Measurements from ENCODE around the gene CAPN3. TPM values are rescaled to one million over a fixed set of nuclear protein-coding genes. Genes with fewer than 3 reads are reported as not detected.

Gene CAPN3
- total and polyA plus RNA-seq, 2 donors from 2014 or later = 12.9 to 39.7 TPM

- DNase-seq (no peak), FAIRE-seq (no peak)
- Histone ChIP-seq H3K27ac (ENCODE audit: low read depth in 2 of 2, low read length in 2 of 2) (no peak overlapping the region), H3K4me1 (ENCODE audit: control insufficient read depth in 2 of 3, insufficient read depth in 2 of 3, low read depth in 1 of 3, low read length in 3 of 3) (no peaks in the 10 kb centered on the region), H3K27me3 (ENCODE audit: control insufficient read depth, insufficient read depth, low read length) (no peaks in the 10 kb centered on the region), H3K36me3 (ENCODE audit: control insufficient read depth in 2 of 3, insufficient read depth in 3 of 3, low read length in 3 of 3) (no peaks in the 10 kb centered on the region), H3K9ac (ENCODE audit: low read length in 3 of 3) (no peak overlapping the region), H3K9me3 (ENCODE audit: control insufficient read depth in 2 of 3, insufficient read depth in 1 of 3, low read length in 3 of 3) (no peaks in the 10 kb centered on the region), H3K4me3 (ENCODE audit: low read length in 3 of 3) (no peak overlapping the region)
- intact Hi-C loops (cut with DNase I) = no loop called here
- no peak for TF ChIP-seq CTCF (IDR thresholded peaks at IDR 0.05; ENCODE audit: borderline replicate concordance, extremely low read depth, insufficient read depth)
Measured at GRCh38 chr15:42371096-42371495, 11.8 kb downstream of the CAPN3 start.

GRCh38 chr15:42373274-42373673 is 14.0 kb downstream of the CAPN3 start:
- no peak overlapping the region for H3K9ac ChIP-seq (ENCODE audit: low read length in 3 of 3)
- H3K4me1 ChIP-seq (ENCODE audit: control insufficient read depth in 2 of 3, insufficient read depth in 2 of 3, low read depth in 1 of 3, low read length in 3 of 3) = no peaks in the 10 kb centered on the region
- no peak overlapping the region for H3K27ac ChIP-seq (ENCODE audit: low read depth in 2 of 2, low read length in 2 of 2)
- no peak for DNase-seq
- peaks cover 0 to 3% (median 0%) of the 10 kb centered on the region in 3 donors for H3K36me3 ChIP-seq (ENCODE audit: control insufficient read depth in 2 of 3, insufficient read depth in 3 of 3, low read length in 3 of 3)
- TF ChIP-seq CTCF (IDR thresholded peaks at IDR 0.05; ENCODE audit: borderline replicate concordance, extremely low read depth, insufficient read depth) = no peak
- FAIRE-seq = no peak
- H3K27me3 ChIP-seq (ENCODE audit: control insufficient read depth, insufficient read depth, low read length) = no peaks in the 10 kb centered on the region
- H3K4me3 ChIP-seq (ENCODE audit: low read length in 3 of 3) = no peak overlapping the region
- peaks cover 0 to 7% (median 0%) of the 10 kb centered on the region in 3 donors for H3K9me3 ChIP-seq (ENCODE audit: control insufficient read depth in 2 of 3, insufficient read depth in 1 of 3, low read length in 3 of 3)
- intact Hi-C loops (cut with DNase I) = no loop called here

GRCh38 chr15:42373936-42374335 is 14.6 kb downstream of the CAPN3 start:
- Histone ChIP-seq H3K36me3 (ENCODE audit: control insufficient read depth in 2 of 3, insufficient read depth in 3 of 3, low read length in 3 of 3) (peaks cover 0 to 3% (median 0%) of the 10 kb centered on the region in 3 donors), H3K27me3 (ENCODE audit: control insufficient read depth, insufficient read depth, low read length) (no peaks in the 10 kb centered on the region), H3K9ac (ENCODE audit: low read length in 3 of 3) (no peak overlapping the region), H3K27ac (ENCODE audit: low read depth in 2 of 2, low read length in 2 of 2) (no peak overlapping the region), H3K9me3 (ENCODE audit: control insufficient read depth in 2 of 3, insufficient read depth in 1 of 3, low read length in 3 of 3) (peaks cover 0 to 7% (median 0%) of the 10 kb centered on the region in 3 donors), H3K4me1 (ENCODE audit: control insufficient read depth in 2 of 3, insufficient read depth in 2 of 3, low read depth in 1 of 3, low read length in 3 of 3) (no peaks in the 10 kb centered on the region), H3K4me3 (ENCODE audit: low read length in 3 of 3) (no peak overlapping the region)
- no peak for DNase-seq
- intact Hi-C loops (cut with DNase I) = no loop called here
- FAIRE-seq = no peak
- no peak for TF ChIP-seq CTCF (IDR thresholded peaks at IDR 0.05; ENCODE audit: borderline replicate concordance, extremely low read depth, insufficient read depth)

GRCh38 chr15:42374810-42375209 is 15.5 kb downstream of the CAPN3 start:
- TF ChIP-seq CTCF (IDR thresholded peaks at IDR 0.05; ENCODE audit: borderline replicate concordance, extremely low read depth, insufficient read depth) = no peak
- Histone ChIP-seq H3K4me1 (ENCODE audit: control insufficient read depth in 2 of 3, insufficient read depth in 2 of 3, low read depth in 1 of 3, low read length in 3 of 3) (no peaks in the 10 kb centered on the region), H3K4me3 (ENCODE audit: low read length in 3 of 3) (no peak overlapping the region), H3K27me3 (ENCODE audit: control insufficient read depth, insufficient read depth, low read length) (no peaks in the 10 kb centered on the region), H3K27ac (ENCODE audit: low read depth in 2 of 2, low read length in 2 of 2) (no peak overlapping the region), H3K9ac (ENCODE audit: low read length in 3 of 3) (no peak overlapping the region), H3K9me3 (ENCODE audit: control insufficient read depth in 2 of 3, insufficient read depth in 1 of 3, low read length in 3 of 3) (peaks cover 0 to 7% (median 0%) of the 10 kb centered on the region in 3 donors), H3K36me3 (ENCODE audit: control insufficient read depth in 2 of 3, insufficient read depth in 3 of 3, low read length in 3 of 3) (peaks cover 0 to 3% (median 0%) of the 10 kb centered on the region in 3 donors)
- FAIRE-seq (no peak), DNase-seq (no peak)
- intact Hi-C loops (cut with DNase I) = no loop called here

All from kidney (tissue), 14 donors.